GM18498 (cell line): ENCODE measurements around the gene CDH11.

Experiments
- ATAC-seq: cut with Tn5 transposase; IDR thresholded peaks from one replicate; pipeline ENCODE4 v1.9.1; 2021; ENCODE audit warnings: mild to moderate bottlenecking, moderate library complexity; ENCODE audit not compliant: unreplicated experiment

CDH11 gene

GRCh38 chr16:65038100-65038499 lies 83.8 kb downstream of the CDH11 start:
- ATAC-seq = no peak

- ATAC-seq = no peak
Measured at GRCh38 chr16:65037556-65037955, 84.3 kb downstream of the CDH11 start.

GRCh38 chr16:65034915-65035314 lies 86.9 kb downstream of the CDH11 start:
- ATAC-seq = no peak

- ATAC-seq = no peak
Measured at GRCh38 chr16:65032387-65032786, 89.5 kb downstream of the CDH11 start.

GRCh38 chr16:65024767-65025178 lies 97.1 kb downstream of the CDH11 start:
- no peak for ATAC-seq

- no peak for ATAC-seq
Measured at GRCh38 chr16:65023802-65024201, 98.1 kb downstream of the CDH11 start.

GRCh38 chr16:65021852-65022595 lies 99.8 kb downstream of the CDH11 start:
- ATAC-seq = no peak

GRCh38 chr16:65016754-65017153 lies 105.1 kb downstream of the CDH11 start:
- no peak for ATAC-seq

- no peak for ATAC-seq
Measured at GRCh38 chr16:65015599-65015998, 106.3 kb downstream of the CDH11 start.

- ATAC-seq = no peak
Measured at GRCh38 chr16:65012357-65012756, 109.5 kb downstream of the CDH11 start.

GRCh38 chr16:65010125-65010524 lies 111.7 kb downstream of the CDH11 start:
- no peak for ATAC-seq

GRCh38 chr16:65005696-65006095 lies 116.2 kb downstream of the CDH11 start:
- no peak for ATAC-seq

GRCh38 chr16:65004570-65004969 lies 117.3 kb downstream of the CDH11 start:
- no peak for ATAC-seq

- no peak for ATAC-seq
Measured at GRCh38 chr16:65003621-65004020, 118.2 kb downstream of the CDH11 start.

- ATAC-seq = no peak
Measured at GRCh38 chr16:65002265-65002664, 119.6 kb downstream of the CDH11 start.

- ATAC-seq = no peak
Measured at GRCh38 chr16:65000654-65001053, 121.2 kb downstream of the CDH11 start.

- ATAC-seq = no peak
Measured at GRCh38 chr16:64997751-64998150, 124.1 kb downstream of the CDH11 start.

- no peak for ATAC-seq
Measured at GRCh38 chr16:64997121-64997520, 124.7 kb downstream of the CDH11 start.

- no peak for ATAC-seq
Measured at GRCh38 chr16:64996641-64997040, 125.2 kb downstream of the CDH11 start.

- no peak for ATAC-seq
Measured at GRCh38 chr16:64993464-64993863, 128.4 kb downstream of the CDH11 start.

GRCh38 chr16:64991001-64991400 lies 130.9 kb downstream of the CDH11 start:
- no peak for ATAC-seq

- ATAC-seq = no peak
Measured at GRCh38 chr16:64990101-64990500, 131.8 kb downstream of the CDH11 start.

- no peak for ATAC-seq
Measured at GRCh38 chr16:64989050-64989449, 132.8 kb downstream of the CDH11 start.
